ENCODE measurements around the gene TCEA2.
A peak's percentile ranks its signal among the peaks of the same experiment; 100 is the strongest.

The TCEA2 gene

DNA sequence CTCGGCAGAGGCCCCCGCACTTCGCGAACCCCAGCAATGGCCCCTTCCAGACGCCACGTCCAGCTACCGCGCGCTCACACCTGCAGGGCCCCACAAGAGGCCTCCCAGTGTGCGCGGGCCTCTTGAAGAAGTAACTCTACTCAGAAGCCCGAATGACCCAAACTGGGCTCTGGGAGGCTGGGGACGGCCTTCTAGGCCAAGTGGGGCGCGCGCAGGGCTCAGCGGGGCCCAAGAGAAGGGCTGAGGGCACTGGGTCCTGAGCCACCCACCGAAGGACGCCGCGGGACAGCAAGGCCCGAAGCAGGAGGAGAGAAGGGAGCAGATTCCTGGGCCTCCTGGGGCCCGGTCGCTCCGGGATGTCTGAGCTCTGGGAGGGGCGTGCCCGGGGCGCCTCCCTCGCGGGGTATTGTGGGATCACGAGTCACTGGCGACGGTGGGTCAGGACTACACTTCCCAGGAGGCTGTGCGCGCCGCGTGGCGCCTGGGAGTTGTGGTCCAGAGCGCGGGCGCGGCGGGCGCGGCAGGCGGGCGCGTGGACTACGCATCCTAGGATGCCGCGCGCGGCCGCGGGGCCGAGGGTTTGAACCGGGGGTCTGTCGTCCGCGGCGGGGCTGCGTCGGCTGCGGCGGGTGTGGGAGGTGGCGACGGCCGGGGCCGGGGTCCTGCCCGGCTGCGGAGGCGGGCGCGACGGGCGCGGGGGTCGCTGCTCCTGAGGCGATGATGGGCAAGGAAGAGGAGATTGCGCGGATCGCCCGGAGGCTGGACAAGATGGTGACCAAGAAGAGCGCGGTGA lies at the start of gene TCEA2:
Gene TCEA2 (plus strand): TSS at position 603 of the 793 bp plus-strand sequence. CDS start 115 bp downstream, at position 718.
- H3K4me3 ChIP-seq (ENCODE audit: low read length) = peak within 1 kb of the TSS; percentile 75
- peak; percentile 97 for DNase-seq (ENCODE audit: low read depth)
- TF ChIP-seq, protein P1, sequence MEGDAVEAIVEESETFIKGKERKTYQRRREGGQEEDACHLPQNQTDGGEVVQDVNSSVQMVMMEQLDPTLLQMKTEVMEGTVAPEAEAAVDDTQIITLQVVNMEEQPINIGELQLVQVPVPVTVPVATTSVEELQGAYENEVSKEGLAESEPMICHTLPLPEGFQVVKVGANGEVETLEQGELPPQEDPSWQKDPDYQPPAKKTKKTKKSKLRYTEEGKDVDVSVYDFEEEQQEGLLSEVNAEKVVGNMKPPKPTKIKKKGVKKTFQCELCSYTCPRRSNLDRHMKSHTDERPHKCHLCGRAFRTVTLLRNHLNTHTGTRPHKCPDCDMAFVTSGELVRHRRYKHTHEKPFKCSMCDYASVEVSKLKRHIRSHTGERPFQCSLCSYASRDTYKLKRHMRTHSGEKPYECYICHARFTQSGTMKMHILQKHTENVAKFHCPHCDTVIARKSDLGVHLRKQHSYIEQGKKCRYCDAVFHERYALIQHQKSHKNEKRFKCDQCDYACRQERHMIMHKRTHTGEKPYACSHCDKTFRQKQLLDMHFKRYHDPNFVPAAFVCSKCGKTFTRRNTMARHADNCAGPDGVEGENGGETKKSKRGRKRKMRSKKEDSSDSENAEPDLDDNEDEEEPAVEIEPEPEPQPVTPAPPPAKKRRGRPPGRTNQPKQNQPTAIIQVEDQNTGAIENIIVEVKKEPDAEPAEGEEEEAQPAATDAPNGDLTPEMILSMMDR (IDR thresholded peaks at IDR 0.05; ENCODE audit: insufficient read depth, low read depth, low read length, missing control alignments) = no peak

DNA sequence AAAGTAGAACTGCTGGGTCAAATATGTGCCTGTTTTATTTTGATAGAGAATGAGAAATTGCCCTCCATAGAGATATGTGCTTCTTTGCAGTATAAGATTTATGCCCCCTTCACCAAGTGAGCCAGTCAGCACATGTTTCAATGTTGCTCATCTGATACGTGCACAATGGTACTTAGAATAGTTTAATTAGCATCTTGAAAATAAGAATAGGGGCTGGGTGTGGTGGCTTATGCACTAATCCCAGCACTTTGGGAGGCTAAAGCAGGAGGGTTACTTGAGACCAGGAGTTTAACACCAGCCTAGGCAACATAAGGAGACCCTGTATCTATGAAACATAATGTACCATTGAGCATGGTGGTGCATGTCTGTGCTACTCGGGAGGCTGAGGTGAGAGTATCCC lies 47.4 kb upstream of the TCEA2 start:
- DNase-seq (ENCODE audit: low read depth) = no peak
- no peak overlapping the region for H3K4me3 ChIP-seq (ENCODE audit: low read length)
- TF ChIP-seq, protein P1 (IDR thresholded peaks at IDR 0.05; ENCODE audit: insufficient read depth, low read depth, low read length, missing control alignments) = no peak

GRCh38 chr20:64021124-64021975 lies 41.6 kb upstream of the TCEA2 start:
- no peak overlapping the region for H3K4me3 ChIP-seq (ENCODE audit: low read length)
- TF ChIP-seq, protein P1 (IDR thresholded peaks at IDR 0.05; ENCODE audit: insufficient read depth, low read depth, low read length, missing control alignments) = no peak
- DNase-seq (ENCODE audit: low read depth) = no peak

DNA sequence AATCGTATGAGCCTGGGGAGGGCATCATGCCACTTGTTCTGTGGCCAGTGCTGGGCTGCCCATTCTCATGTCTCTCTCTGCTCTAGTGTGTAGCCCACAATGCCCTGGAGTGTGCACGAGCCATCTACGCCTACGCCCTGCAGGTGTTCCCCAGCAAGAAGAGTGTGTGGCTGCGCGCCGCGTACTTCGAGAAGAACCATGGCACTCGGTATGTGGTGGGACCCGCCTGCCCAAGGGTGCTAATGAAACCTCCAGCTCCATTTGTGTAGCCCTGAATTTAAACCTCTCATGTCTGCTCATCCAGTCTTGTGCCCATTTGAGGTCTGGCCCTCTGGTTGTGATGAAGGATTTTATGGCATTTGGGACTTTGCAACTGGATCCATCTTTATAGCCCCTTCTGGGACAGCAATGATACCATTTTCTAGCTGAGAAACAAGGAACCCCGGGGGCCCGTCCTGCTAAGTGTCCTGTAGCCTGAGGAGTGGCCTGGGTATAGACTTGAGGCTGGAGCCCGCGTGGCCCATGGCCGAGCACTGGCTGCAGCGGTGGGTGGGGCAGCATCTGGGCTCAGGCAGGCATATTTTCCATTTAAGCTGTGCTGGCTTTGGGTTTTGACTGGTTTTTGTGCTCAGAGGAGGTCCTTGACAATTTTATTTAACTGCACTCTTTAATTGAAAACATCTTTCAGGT lies 40.2 kb upstream of the TCEA2 start:
- TF ChIP-seq, protein P1 (IDR thresholded peaks at IDR 0.05; ENCODE audit: insufficient read depth, low read depth, low read length, missing control alignments) = no peak
- H3K4me3 ChIP-seq (ENCODE audit: low read length) = no peak overlapping the region
- DNase-seq (ENCODE audit: low read depth) = no peak

DNA sequence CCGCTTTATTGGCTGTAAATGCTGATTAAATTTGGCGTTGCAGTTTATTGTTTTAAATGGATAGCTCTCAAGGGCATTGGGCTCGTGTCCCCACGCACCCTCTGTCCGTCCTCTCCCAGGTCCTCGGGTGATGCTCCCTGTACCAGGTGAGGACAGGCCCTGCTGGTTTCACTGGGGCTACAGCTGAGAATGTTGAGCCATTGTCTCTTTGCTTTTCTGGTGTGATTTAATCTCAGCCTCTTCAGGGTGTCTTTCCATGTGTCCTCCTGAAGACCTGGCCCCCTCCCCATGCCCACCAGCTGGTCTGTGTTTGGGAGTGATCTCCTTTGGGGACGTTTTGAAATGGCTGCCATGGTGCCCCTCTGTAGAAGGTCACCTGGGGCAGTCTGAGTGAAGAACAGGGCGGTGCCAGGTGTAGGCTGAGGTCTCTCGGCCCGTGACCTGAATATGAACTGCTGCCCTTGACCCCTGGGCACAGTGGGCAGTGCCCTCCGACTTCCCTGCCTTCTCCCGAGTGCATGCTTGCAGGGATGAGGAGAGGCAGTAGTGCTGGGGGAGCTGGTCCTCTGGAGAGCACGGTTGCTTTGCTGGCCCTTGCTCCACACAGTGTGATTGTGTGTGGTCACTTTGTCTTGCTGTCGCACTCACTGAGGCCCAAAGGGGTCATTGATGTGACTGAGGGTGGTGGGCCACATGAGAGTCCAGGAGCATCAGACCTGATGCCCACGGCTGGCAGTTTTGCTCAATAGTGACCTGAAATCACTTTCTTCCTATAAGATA lies 39.4 kb upstream of the TCEA2 start:
- no peak for DNase-seq (ENCODE audit: low read depth)
- TF ChIP-seq, protein P1 (IDR thresholded peaks at IDR 0.05; ENCODE audit: insufficient read depth, low read depth, low read length, missing control alignments) = no peak
- no peak overlapping the region for H3K4me3 ChIP-seq (ENCODE audit: low read length)
